Measurements from ENCODE around the gene RPL38. TPM values are rescaled to one million over a fixed set of nuclear protein-coding genes. Genes with fewer than 3 reads are reported as not detected.

RPL38 gene
- total RNA-seq = 291 and 427 TPM in 2 replicates

GRCh38 chr17:74203439-74204240, at the start of gene RPL38:
RPL38 (plus strand) TSS chr17:74203678; CDS start chr17:74203956, 278 bp downstream.

GRCh38 chr17:74212913-74213791, 9.7 kb downstream of the RPL38 start, which contains the start of gene TTYH2:
TTYH2 (plus strand) TSS chr17:74213571; CDS start chr17:74213588, 17 bp downstream.

Other genes starting within 250 kb of the RPL38 start
- gene TTYH2, start 9.9 kb downstream of the RPL38 start, total RNA-seq = 3.6 and 5.3 TPM in 2 replicates
- not detected in 2 replicates for gene DNAI2, start 70.6 kb downstream of the RPL38 start, total RNA-seq
- gene KIF19, start 122.5 kb downstream of the RPL38 start, total RNA-seq = not detected in 2 replicates
- not detected in 2 replicates for gene BTBD17, start 158.2 kb downstream of the RPL38 start, total RNA-seq
- not detected in 2 replicates for gene GPR142, start 163.8 kb downstream of the RPL38 start, total RNA-seq
- 0.09 and 0.89 TPM in 2 replicates for gene GPRC5C, start 228.4 kb downstream of the RPL38 start, total RNA-seq